GM23338 (cell line): Measurements from ENCODE around the gene SMOC2. TPM values are rescaled to one million over a fixed set of nuclear protein-coding genes. Genes with fewer than 3 reads are reported as not detected.

Experiments
- ATAC-seq: fragments of 200-7000 bp; cut with Tn5 transposase; 3 replicates; pipeline ENCODE4 v1.9.1; 2020
- DNase-seq: peaks from one replicate; pipeline ENCODE4 v3.0.0-alpha.2; 2015; ENCODE audit warnings: low spot score
- H2AFZ ChIP-seq: fragments of 200-600 bp; sonication (generic); 2 replicates; pipeline ENCODE4 v1.8.0; 2016; ENCODE audit warnings: antibody characterized with exemption, mild to moderate bottlenecking, moderate library complexity
- H3F3A ChIP-seq: fragments of 200-600 bp; sonication (generic); replicated peaks from 2 replicates; pipeline ENCODE4 v1.8.0; 2017; ENCODE audit warnings: antibody characterized with exemption, mixed run types, low read depth
- H3K27ac ChIP-seq: fragments of 200-600 bp; sonication (generic); 2 replicates; pipeline ENCODE4 v1.6.1; 2016; ENCODE audit warnings: low read depth
- H3K27me3 ChIP-seq: fragments of 200-600 bp; sonication (generic); 2 replicates; pipeline ENCODE4 v1.8.0; 2016; ENCODE audit warnings: mild to moderate bottlenecking, mixed run types, moderate library complexity; ENCODE audit not compliant: insufficient read depth
- H3K36me3 ChIP-seq: fragments of 200-600 bp; sonication (generic); 2 replicates; pipeline ENCODE4 v1.8.0; 2016; ENCODE audit warnings: mild to moderate bottlenecking; ENCODE audit not compliant: insufficient read depth
- H3K4me1 ChIP-seq: fragments of 200-600 bp; sonication (generic); 2 replicates; pipeline ENCODE4 v1.8.0; 2016; ENCODE audit warnings: mild to moderate bottlenecking, moderate library complexity; ENCODE audit not compliant: insufficient read depth
- H3K4me2 ChIP-seq: fragments of 200-600 bp; sonication (generic); 2 replicates; pipeline ENCODE4 v1.7.1; 2017; ENCODE audit warnings: mixed run types
- H3K4me3 ChIP-seq: fragments of 200-600 bp; sonication (generic); 2 replicates; pipeline ENCODE4 v1.6.1; 2016; ENCODE audit warnings: mixed run types
- H3K79me2 ChIP-seq: fragments of 200-600 bp; sonication (generic); replicated peaks from 2 replicates; pipeline ENCODE4 v1.8.0; 2017; ENCODE audit warnings: mild to moderate bottlenecking; ENCODE audit not compliant: insufficient read depth
- H3K9me2 ChIP-seq: fragments of 200-600 bp; sonication (generic); 2 replicates; pipeline ENCODE4 v1.8.0; 2017; ENCODE audit not compliant: insufficient read depth
- H4K20me1 ChIP-seq: fragments of 200-600 bp; sonication (generic); replicated peaks from 2 replicates; pipeline ENCODE4 v1.8.0; 2017; ENCODE audit warnings: mild to moderate bottlenecking; ENCODE audit not compliant: insufficient read depth
- H3K27ac Mint-ChIP-seq: 2 replicates; pipeline ENCODE4 v1.8.0; 2020; ENCODE audit warnings: inconsistent platforms, mild to moderate bottlenecking, moderate library complexity, mixed read lengths
- H3K27me3 Mint-ChIP-seq: 3 replicates; pipeline ENCODE4 v1.8.0; 2022; ENCODE audit warnings: low read depth, mild to moderate bottlenecking, moderate library complexity, mixed read lengths, inconsistent platforms; ENCODE audit not compliant: insufficient read depth, poor library complexity
- H3K36me3 Mint-ChIP-seq: 3 replicates; pipeline ENCODE4 v1.8.0; 2021; ENCODE audit warnings: low read depth, mild to moderate bottlenecking, inconsistent platforms, moderate library complexity, mixed read lengths
- H3K4me1 Mint-ChIP-seq: 3 replicates; pipeline ENCODE4 v1.8.0; 2020; ENCODE audit warnings: mild to moderate bottlenecking, inconsistent platforms, mixed read lengths
- H3K4me3 Mint-ChIP-seq: 3 replicates; pipeline ENCODE4 v1.8.0; 2021; ENCODE audit warnings: moderate library complexity, mild to moderate bottlenecking, inconsistent platforms, mixed read lengths
- H3K9me3 Mint-ChIP-seq: 3 replicates; pipeline ENCODE4 v1.8.0; 2020; ENCODE audit warnings: moderate library complexity, mild to moderate bottlenecking, inconsistent platforms, mixed read lengths
- EZH2 ChIP-seq: fragments of 200-600 bp; sonication (generic); IDR thresholded peaks from one replicate; pipeline ENCODE4 v1.8.0; 2017; ENCODE audit warnings: antibody characterized with exemption, mild to moderate bottlenecking, low read depth; ENCODE audit not compliant: unreplicated experiment
- EZH2phosphoT487 ChIP-seq: fragments of 200-600 bp; sonication (generic); IDR thresholded peaks from one replicate; pipeline ENCODE4 v1.8.1; 2018; ENCODE audit warnings: antibody characterized with exemption; ENCODE audit not compliant: unreplicated experiment
- JUNB ChIP-seq: IDR thresholded peaks from one replicate; pipeline ENCODE4 v1.6.1; 2016; ENCODE audit warnings: antibody characterized with exemption; ENCODE audit not compliant: unreplicated experiment
- POLR2AphosphoS5 ChIP-seq: IDR thresholded peaks from 2 replicates; pipeline ENCODE4 v1.6.1; 2016; ENCODE audit warnings: antibody characterized with exemption, low read depth
- STAT1 ChIP-seq: IDR thresholded peaks from one replicate; pipeline ENCODE4 v1.6.1; 2016; ENCODE audit warnings: antibody characterized with exemption; ENCODE audit not compliant: unreplicated experiment
- ZNF114 ChIP-seq: fragments of 250-450 bp; sonication (Bioruptor Pico); IDR thresholded peaks from 2 replicates; pipeline ENCODE4 v1.5.0; 2020; ENCODE audit warnings: mild to moderate bottlenecking, moderate library complexity
- ZNF331 ChIP-seq: fragments of 250-450 bp; sonication (Bioruptor Pico); IDR thresholded peaks from 2 replicates; pipeline ENCODE4 v1.5.0; 2020; ENCODE audit warnings: low read depth, mild to moderate bottlenecking, moderate library complexity
- polyA plus RNA-seq: library from polyadenylated mRNA; unstranded; fragments of >200 nt; fragmentation: Nextera tagmentation; extraction: Ambion mirVana; gene quantifications from 2 replicates; pipeline ENCODE4 v1.2.1, GENCODE V29; 2016
- total RNA-seq: library from RNA; depleted of rRNA; stranded (reverse); fragments of >200 nt; shearing (Covaris generic); gene quantifications from 2 replicates; pipeline ENCODE4 v1.2.3, GENCODE V29; 2014
- TF ChIP-seq, protein P1 (sequence below): fragments of 250-450 bp; sonication (Bioruptor Pico); IDR thresholded peaks from 2 replicates; pipeline ENCODE4 v1.5.0; 2020; ENCODE audit warnings: mild to moderate bottlenecking, moderate library complexity
- TF ChIP-seq, protein P2 (sequence below): IDR thresholded peaks from 2 replicates; pipeline ENCODE4 v1.6.1; 2016; ENCODE audit warnings: antibody characterized with exemption
- TF ChIP-seq, protein P3 (sequence below): IDR thresholded peaks from one replicate; pipeline ENCODE4 v1.6.1; 2018; ENCODE audit warnings: antibody characterized with exemption; ENCODE audit not compliant: unreplicated experiment

Gene SMOC2
- total and polyA plus RNA-seq, 2 experiments from 2014 or later, result 4.3 to 6.5 TPM

GRCh38 chr6:168574699-168575195, 133.8 kb downstream of the SMOC2 start (continued):
- TF ChIP-seq, protein P1, sequence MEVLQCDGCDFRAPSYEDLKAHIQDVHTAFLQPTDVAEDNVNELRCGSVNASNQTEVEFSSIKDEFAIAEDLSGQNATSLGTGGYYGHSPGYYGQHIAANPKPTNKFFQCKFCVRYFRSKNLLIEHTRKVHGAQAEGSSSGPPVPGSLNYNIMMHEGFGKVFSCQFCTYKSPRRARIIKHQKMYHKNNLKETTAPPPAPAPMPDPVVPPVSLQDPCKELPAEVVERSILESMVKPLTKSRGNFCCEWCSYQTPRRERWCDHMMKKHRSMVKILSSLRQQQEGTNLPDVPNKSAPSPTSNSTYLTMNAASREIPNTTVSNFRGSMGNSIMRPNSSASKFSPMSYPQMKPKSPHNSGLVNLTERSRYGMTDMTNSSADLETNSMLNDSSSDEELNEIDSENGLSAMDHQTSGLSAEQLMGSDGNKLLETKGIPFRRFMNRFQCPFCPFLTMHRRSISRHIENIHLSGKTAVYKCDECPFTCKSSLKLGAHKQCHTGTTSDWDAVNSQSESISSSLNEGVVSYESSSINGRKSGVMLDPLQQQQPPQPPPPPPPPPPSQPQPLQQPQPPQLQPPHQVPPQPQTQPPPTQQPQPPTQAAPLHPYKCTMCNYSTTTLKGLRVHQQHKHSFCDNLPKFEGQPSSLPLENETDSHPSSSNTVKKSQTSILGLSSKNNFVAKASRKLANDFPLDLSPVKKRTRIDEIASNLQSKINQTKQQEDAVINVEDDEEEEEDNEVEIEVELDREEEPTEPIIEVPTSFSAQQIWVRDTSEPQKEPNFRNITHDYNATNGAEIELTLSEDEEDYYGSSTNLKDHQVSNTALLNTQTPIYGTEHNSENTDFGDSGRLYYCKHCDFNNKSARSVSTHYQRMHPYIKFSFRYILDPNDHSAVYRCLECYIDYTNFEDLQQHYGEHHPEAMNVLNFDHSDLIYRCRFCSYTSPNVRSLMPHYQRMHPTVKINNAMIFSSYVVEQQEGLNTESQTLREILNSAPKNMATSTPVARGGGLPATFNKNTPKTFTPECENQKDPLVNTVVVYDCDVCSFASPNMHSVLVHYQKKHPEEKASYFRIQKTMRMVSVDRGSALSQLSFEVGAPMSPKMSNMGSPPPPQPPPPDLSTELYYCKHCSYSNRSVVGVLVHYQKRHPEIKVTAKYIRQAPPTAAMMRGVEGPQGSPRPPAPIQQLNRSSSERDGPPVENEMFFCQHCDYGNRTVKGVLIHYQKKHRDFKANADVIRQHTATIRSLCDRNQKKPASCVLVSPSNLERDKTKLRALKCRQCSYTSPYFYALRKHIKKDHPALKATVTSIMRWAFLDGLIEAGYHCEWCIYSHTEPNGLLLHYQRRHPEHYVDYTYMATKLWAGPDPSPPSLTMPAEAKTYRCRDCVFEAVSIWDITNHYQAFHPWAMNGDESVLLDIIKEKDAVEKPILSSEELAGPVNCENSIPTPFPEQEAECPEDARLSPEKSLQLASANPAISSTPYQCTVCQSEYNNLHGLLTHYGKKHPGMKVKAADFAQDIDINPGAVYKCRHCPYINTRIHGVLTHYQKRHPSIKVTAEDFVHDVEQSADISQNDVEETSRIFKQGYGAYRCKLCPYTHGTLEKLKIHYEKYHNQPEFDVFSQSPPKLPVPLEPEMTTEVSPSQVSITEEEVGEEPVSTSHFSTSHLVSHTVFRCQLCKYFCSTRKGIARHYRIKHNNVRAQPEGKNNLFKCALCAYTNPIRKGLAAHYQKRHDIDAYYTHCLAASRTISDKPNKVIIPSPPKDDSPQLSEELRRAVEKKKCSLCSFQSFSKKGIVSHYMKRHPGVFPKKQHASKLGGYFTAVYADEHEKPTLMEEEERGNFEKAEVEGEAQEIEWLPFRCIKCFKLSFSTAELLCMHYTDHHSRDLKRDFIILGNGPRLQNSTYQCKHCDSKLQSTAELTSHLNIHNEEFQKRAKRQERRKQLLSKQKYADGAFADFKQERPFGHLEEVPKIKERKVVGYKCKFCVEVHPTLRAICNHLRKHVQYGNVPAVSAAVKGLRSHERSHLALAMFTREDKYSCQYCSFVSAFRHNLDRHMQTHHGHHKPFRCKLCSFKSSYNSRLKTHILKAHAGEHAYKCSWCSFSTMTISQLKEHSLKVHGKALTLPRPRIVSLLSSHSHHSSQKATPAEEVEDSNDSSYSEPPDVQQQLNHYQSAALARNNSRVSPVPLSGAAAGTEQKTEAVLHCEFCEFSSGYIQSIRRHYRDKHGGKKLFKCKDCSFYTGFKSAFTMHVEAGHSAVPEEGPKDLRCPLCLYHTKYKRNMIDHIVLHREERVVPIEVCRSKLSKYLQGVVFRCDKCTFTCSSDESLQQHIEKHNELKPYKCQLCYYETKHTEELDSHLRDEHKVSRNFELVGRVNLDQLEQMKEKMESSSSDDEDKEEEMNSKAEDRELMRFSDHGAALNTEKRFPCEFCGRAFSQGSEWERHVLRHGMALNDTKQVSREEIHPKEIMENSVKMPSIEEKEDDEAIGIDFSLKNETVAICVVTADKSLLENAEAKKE, result no peak
- TF ChIP-seq EZH2phosphoT487 (no peak), JUNB (no peak)

GRCh38 chr6:168575346-168576098, 134.5 kb downstream of the SMOC2 start:
- H3K79me2 ChIP-seq, result no peaks in the 10 kb centered on the region
- H2AFZ ChIP-seq, result no peak overlapping the region
- H3K27ac Mint-ChIP-seq, result no peak overlapping the region
- ATAC-seq (no peak), DNase-seq (no peak)
- H3K9me3 Mint-ChIP-seq, result no peaks in the 10 kb centered on the region
- no peaks in the 10 kb centered on the region; the same call in 2 of the 3 replicates for H3K36me3 Mint-ChIP-seq
- H3K4me3 ChIP-seq, result no peak overlapping the region
- no peaks in the 10 kb centered on the region for H4K20me1 ChIP-seq
- H3K27ac ChIP-seq, result no peak overlapping the region
- H3K4me2 ChIP-seq, result no peak overlapping the region
- no peaks in the 10 kb centered on the region for H3K27me3 ChIP-seq
- peaks cover 6% of the 10 kb centered on the region for H3K27me3 Mint-ChIP-seq
- H3K4me1 ChIP-seq, result no peaks in the 10 kb centered on the region
- no peaks in the 10 kb centered on the region for H3F3A ChIP-seq
- H3K36me3 ChIP-seq, result no peaks in the 10 kb centered on the region
- no peak overlapping the region for H3K4me3 Mint-ChIP-seq
- no peaks in the 10 kb centered on the region for H3K9me2 ChIP-seq
- peaks cover 15% of the 10 kb centered on the region for H3K4me1 Mint-ChIP-seq
- TF ChIP-seq STAT1 (no peak), POLR2AphosphoS5 (no peak), EZH2phosphoT487 (no peak), ZNF331 (CRISPR knock-in tag) (no peak), EZH2 (no peak), ZNF114 (no peak)
- TF ChIP-seq, protein P2, sequence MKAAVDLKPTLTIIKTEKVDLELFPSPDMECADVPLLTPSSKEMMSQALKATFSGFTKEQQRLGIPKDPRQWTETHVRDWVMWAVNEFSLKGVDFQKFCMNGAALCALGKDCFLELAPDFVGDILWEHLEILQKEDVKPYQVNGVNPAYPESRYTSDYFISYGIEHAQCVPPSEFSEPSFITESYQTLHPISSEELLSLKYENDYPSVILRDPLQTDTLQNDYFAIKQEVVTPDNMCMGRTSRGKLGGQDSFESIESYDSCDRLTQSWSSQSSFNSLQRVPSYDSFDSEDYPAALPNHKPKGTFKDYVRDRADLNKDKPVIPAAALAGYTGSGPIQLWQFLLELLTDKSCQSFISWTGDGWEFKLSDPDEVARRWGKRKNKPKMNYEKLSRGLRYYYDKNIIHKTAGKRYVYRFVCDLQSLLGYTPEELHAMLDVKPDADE, result no peak
- TF ChIP-seq, protein P3, sequence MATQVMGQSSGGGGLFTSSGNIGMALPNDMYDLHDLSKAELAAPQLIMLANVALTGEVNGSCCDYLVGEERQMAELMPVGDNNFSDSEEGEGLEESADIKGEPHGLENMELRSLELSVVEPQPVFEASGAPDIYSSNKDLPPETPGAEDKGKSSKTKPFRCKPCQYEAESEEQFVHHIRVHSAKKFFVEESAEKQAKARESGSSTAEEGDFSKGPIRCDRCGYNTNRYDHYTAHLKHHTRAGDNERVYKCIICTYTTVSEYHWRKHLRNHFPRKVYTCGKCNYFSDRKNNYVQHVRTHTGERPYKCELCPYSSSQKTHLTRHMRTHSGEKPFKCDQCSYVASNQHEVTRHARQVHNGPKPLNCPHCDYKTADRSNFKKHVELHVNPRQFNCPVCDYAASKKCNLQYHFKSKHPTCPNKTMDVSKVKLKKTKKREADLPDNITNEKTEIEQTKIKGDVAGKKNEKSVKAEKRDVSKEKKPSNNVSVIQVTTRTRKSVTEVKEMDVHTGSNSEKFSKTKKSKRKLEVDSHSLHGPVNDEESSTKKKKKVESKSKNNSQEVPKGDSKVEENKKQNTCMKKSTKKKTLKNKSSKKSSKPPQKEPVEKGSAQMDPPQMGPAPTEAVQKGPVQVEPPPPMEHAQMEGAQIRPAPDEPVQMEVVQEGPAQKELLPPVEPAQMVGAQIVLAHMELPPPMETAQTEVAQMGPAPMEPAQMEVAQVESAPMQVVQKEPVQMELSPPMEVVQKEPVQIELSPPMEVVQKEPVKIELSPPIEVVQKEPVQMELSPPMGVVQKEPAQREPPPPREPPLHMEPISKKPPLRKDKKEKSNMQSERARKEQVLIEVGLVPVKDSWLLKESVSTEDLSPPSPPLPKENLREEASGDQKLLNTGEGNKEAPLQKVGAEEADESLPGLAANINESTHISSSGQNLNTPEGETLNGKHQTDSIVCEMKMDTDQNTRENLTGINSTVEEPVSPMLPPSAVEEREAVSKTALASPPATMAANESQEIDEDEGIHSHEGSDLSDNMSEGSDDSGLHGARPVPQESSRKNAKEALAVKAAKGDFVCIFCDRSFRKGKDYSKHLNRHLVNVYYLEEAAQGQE, result no peak
